Amniotic epithelial cell (primary cell): Measurements from ENCODE around the gene SKAP1.
A peak's percentile ranks its signal among the peaks of the same experiment; 100 is the strongest.
"Not testable (repeated sequence)": the region's sequence is repeated elsewhere in the genome, so short reads cannot be mapped to it uniquely, and the experiment has no call there.

Experiments used
- DNase-seq: peaks from one replicate; pipeline ENCODE4 v3.0.0-alpha.2; 2010; ENCODE audit warnings: low read depth

Gene SKAP1

GRCh38 chr17:48317732-48318131, 112.3 kb downstream of the SKAP1 start:
- no peak for DNase-seq

GRCh38 chr17:48314716-48315115, 115.3 kb downstream of the SKAP1 start:
- no peak for DNase-seq

- no peak for DNase-seq
Measured at GRCh38 chr17:48313096-48313755, 116.8 kb downstream of the SKAP1 start.

GRCh38 chr17:48311324-48311723, 118.7 kb downstream of the SKAP1 start:
- DNase-seq = no peak

GRCh38 chr17:48310748-48311213, 119.2 kb downstream of the SKAP1 start:
- DNase-seq = no peak

- DNase-seq = peak; percentile 30
Measured at GRCh38 chr17:48308581-48308980, 121.4 kb downstream of the SKAP1 start.

GRCh38 chr17:48307814-48308411, 122.1 kb downstream of the SKAP1 start:
- peak; percentile 69 for DNase-seq

- no peak for DNase-seq
Measured at GRCh38 chr17:48307255-48307654, 122.8 kb downstream of the SKAP1 start.

- DNase-seq = no peak
Measured at GRCh38 chr17:48301002-48301401, 129.0 kb downstream of the SKAP1 start.

- no peak for DNase-seq
Measured at GRCh38 chr17:48299760-48300159, 130.3 kb downstream of the SKAP1 start.

- no peak for DNase-seq
Measured at GRCh38 chr17:48297825-48298224, 132.2 kb downstream of the SKAP1 start.

- no peak for DNase-seq
Measured at GRCh38 chr17:48296453-48296852, 133.6 kb downstream of the SKAP1 start.

GRCh38 chr17:48295362-48296288, 134.4 kb downstream of the SKAP1 start:
- DNase-seq = peak; percentile 28

- DNase-seq = no peak
Measured at GRCh38 chr17:48294806-48295361, 135.1 kb downstream of the SKAP1 start.

GRCh38 chr17:48294020-48294805, 135.8 kb downstream of the SKAP1 start:
- no peak for DNase-seq

GRCh38 chr17:48293319-48294019, 136.5 kb downstream of the SKAP1 start:
- peak; percentile 46 for DNase-seq

GRCh38 chr17:48290378-48290777, 139.6 kb downstream of the SKAP1 start:
- no peak for DNase-seq

GRCh38 chr17:48286917-48287316, 143.1 kb downstream of the SKAP1 start:
- not testable (repeated sequence) for DNase-seq

GRCh38 chr17:48285614-48286013, 144.4 kb downstream of the SKAP1 start:
- no peak for DNase-seq

GRCh38 chr17:48283907-48284306, 146.1 kb downstream of the SKAP1 start:
- DNase-seq = no peak

- no peak for DNase-seq
Measured at GRCh38 chr17:48283411-48283810, 146.6 kb downstream of the SKAP1 start.
